Measurements from ENCODE around the gene DIO3.

DNA sequence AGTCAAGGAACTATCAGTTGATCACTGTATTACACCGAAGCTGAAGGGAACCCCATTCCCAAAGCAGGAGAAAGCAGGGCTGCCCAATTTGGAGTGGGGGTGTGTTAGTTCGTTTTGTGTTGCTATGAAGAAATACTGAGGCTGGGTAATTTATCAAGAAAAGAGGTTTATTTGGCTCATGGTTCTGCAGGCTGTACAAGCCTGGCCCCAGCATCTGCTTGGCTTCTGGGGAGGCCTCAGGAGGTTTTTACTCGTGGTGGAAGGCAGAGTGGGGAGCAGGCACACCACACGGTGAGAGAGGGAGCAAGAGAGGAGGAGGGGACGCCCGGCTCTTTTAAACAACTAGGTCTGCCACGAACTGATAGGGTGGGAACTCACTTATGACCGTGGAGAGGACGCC lies 16.7 kb upstream of the DIO3 start:
- TF ChIP-seq SUZ12 (IDR thresholded peaks at IDR 0.05; ENCODE audit: extremely low read depth, insufficient read depth, insufficient read length), result no peak
- TF ChIP-seq YY1 (IDR thresholded peaks at IDR 0.05; ENCODE audit: insufficient read depth, insufficient read length), result no peak
- TF ChIP-seq ZNF274 (IDR thresholded peaks at IDR 0.05; ENCODE audit: low read depth, low read length), result no peak
